ENCODE results near the gene APBB2.
"Not testable (repeated sequence)": the region's sequence is repeated elsewhere in the genome, so short reads cannot be mapped to it uniquely, and the experiment has no call there.

APBB2 gene

GRCh38 chr4:41154010-41154813 lies 60.1 kb downstream of the APBB2 start:
- TF ChIP-seq RARB (CRISPR knock-in tag; IDR thresholded peaks at IDR 0.05), result no peak
- TF ChIP-seq ZC3H10 (CRISPR knock-in tag; IDR thresholded peaks at IDR 0.05), result no peak
- no peak for TF ChIP-seq ZFP30 (CRISPR knock-in tag; IDR thresholded peaks at IDR 0.05)
- no peak for TF ChIP-seq TOX (CRISPR knock-in tag; IDR thresholded peaks at IDR 0.05; ENCODE audit: borderline replicate concordance)
- TF ChIP-seq TCF4 (CRISPR knock-in tag; IDR thresholded peaks at IDR 0.05; ENCODE audit: borderline replicate concordance), result no peak
- TF ChIP-seq BACH2 (CRISPR knock-in tag; IDR thresholded peaks at IDR 0.05; ENCODE audit: borderline replicate concordance), result no peak
- TF ChIP-seq ESRRG (CRISPR knock-in tag; IDR thresholded peaks at IDR 0.05), result no peak
- TF ChIP-seq TSHZ2 (CRISPR knock-in tag; IDR thresholded peaks at IDR 0.05), result no peak
- no peak for TF ChIP-seq ZNF565 (CRISPR knock-in tag; conservative IDR thresholded peaks at IDR 0.05; ENCODE audit: low read depth)
- no peak for TF ChIP-seq SNAI2 (CRISPR knock-in tag; IDR thresholded peaks at IDR 0.05)
- no peak for TF ChIP-seq OSR1 (CRISPR knock-in tag; IDR thresholded peaks at IDR 0.05)
- no peak for ATAC-seq

GRCh38 chr4:41150401-41150800 lies 63.9 kb downstream of the APBB2 start:
- ATAC-seq, result no peak
- TF ChIP-seq TCF4 (CRISPR knock-in tag; IDR thresholded peaks at IDR 0.05; ENCODE audit: borderline replicate concordance) (no peak), PPARA (CRISPR knock-in tag; IDR thresholded peaks at IDR 0.05; ENCODE audit: borderline replicate concordance) (no peak), ISL1 (CRISPR knock-in tag; IDR thresholded peaks at IDR 0.05) (no peak), CREB5 (CRISPR knock-in tag; IDR thresholded peaks at IDR 0.05; ENCODE audit: low read depth) (no peak), OSR1 (CRISPR knock-in tag; IDR thresholded peaks at IDR 0.05) (no peak), ARNTL (CRISPR knock-in tag; IDR thresholded peaks at IDR 0.05; ENCODE audit: borderline replicate concordance, low read depth) (no peak), SNAI2 (CRISPR knock-in tag; IDR thresholded peaks at IDR 0.05) (no peak), ZFP3 (CRISPR knock-in tag; IDR thresholded peaks at IDR 0.05) (no peak), ZNF8 (CRISPR knock-in tag; IDR thresholded peaks at IDR 0.05) (no peak), ZNF565 (CRISPR knock-in tag; conservative IDR thresholded peaks at IDR 0.05; ENCODE audit: low read depth) (no peak), GLIS3 (CRISPR knock-in tag; IDR thresholded peaks at IDR 0.05) (no peak), CSDC2 (CRISPR knock-in tag; IDR thresholded peaks at IDR 0.05) (no peak), TOX (CRISPR knock-in tag; IDR thresholded peaks at IDR 0.05; ENCODE audit: borderline replicate concordance) (no peak), ZC3H10 (CRISPR knock-in tag; IDR thresholded peaks at IDR 0.05) (no peak), ZFP30 (CRISPR knock-in tag; IDR thresholded peaks at IDR 0.05) (no peak), TSHZ2 (CRISPR knock-in tag; IDR thresholded peaks at IDR 0.05) (no peak), POU6F1 (CRISPR knock-in tag; IDR thresholded peaks at IDR 0.05; ENCODE audit: borderline replicate concordance, low read depth) (no peak), RARB (CRISPR knock-in tag; IDR thresholded peaks at IDR 0.05) (no peak), CSRNP3 (CRISPR knock-in tag; IDR thresholded peaks at IDR 0.05) (no peak)

- ATAC-seq, result not testable (repeated sequence)
These were observed 64.8 kb downstream of the APBB2 start for GRCh38 chr4:41149568-41149967.

Measured in SK-N-SH treated with all-trans-retinoic acid at 6 μM for 48 hours (cell line).